IMR-90 (cell line): ENCODE results near the gene DENND1A. TPM values are rescaled to one million over a fixed set of nuclear protein-coding genes. Genes with fewer than 3 reads are reported as not detected.

Experiments used
- ATAC-seq: fragments of 200-7000 bp; cut with Tn5 transposase; 2 replicates; pipeline ENCODE4 v1.9.1; 2020; ENCODE audit warnings: low read depth, mild to moderate bottlenecking, moderate library complexity
- BruUV-seq: library from RNA; stranded (reverse); fragments of 400-500 nt; replicated peaks from 2 replicates; lab custom pipeline; 2021; lab: Mats Ljungman, UMichigan
- CTCF ChIA-PET: fragments of 300-600 bp; formaldehyde crosslinking; extraction: SDS; loops from one replicate; lab custom pipeline; 2021; ENCODE audit warnings: antibody characterized with exemption; lab: Yijun Ruan, JAX
- POLR2A ChIA-PET: fragments of 300-600 bp; sonication (Branson Sonifier 250); formaldehyde crosslinking; loops from one replicate; lab custom pipeline; 2022; ENCODE audit warnings: antibody characterized with exemption; ENCODE audit not compliant: unreplicated experiment; lab: Charles Lee
- DNase-seq: peaks from one replicate; pipeline ENCODE4 v3.0.0; 2013
- H2AFZ ChIP-seq: replicated peaks from 2 replicates; pipeline ENCODE3; 2013; ENCODE audit warnings: low read length, mild to moderate bottlenecking; ENCODE audit not compliant: poor library complexity
- H2AK5ac ChIP-seq: 2 replicates; pipeline ENCODE4 v1.6.1; 2013; ENCODE audit warnings: low read depth, low read length, inconsistent platforms
- H2AK9ac ChIP-seq: replicated peaks from 2 replicates; pipeline ENCODE3; 2013; ENCODE audit warnings: mild to moderate bottlenecking, low read depth, low read length, moderate library complexity; ENCODE audit not compliant: poor library complexity
- H2BK120ac ChIP-seq: 2 replicates; pipeline ENCODE4 v1.6.1; 2013; ENCODE audit warnings: low read depth, low read length, inconsistent platforms
- H2BK15ac ChIP-seq: 3 replicates; pipeline ENCODE4 v1.6.1; 2013; ENCODE audit warnings: low read depth, low read length, inconsistent platforms
- H2BK20ac ChIP-seq: 2 replicates; pipeline ENCODE4 v1.6.1; 2013; ENCODE audit warnings: low read depth, mild to moderate bottlenecking, inconsistent platforms, low read length, moderate library complexity
- H2BK5ac ChIP-seq: 2 replicates; pipeline ENCODE4 v1.6.1; 2013; ENCODE audit warnings: mild to moderate bottlenecking, low read depth, low read length, inconsistent platforms; ENCODE audit not compliant: poor library complexity, severe bottlenecking
- H3K14ac ChIP-seq: replicated peaks from 2 replicates; pipeline ENCODE4 v1.6.1; 2013; ENCODE audit warnings: low read depth, low read length, inconsistent platforms
- H3K18ac ChIP-seq: 2 replicates; pipeline ENCODE4 v1.6.1; 2013; ENCODE audit warnings: low read depth, low read length, control low read depth
- H3K23ac ChIP-seq: 2 replicates; pipeline ENCODE4 v1.6.1; 2013; ENCODE audit warnings: low read depth, low read length, inconsistent platforms
- H3K27ac ChIP-seq: 2 replicates; pipeline ENCODE4 v1.5.1; 2013; ENCODE audit warnings: mild to moderate bottlenecking, control low read depth, low read length; ENCODE audit not compliant: insufficient read depth
- H3K27me3 ChIP-seq: 2 replicates; pipeline ENCODE4 v1.6.1; 2013; ENCODE audit warnings: low read length; ENCODE audit not compliant: control insufficient read depth, insufficient read depth
- H3K36me3 ChIP-seq: 2 replicates; pipeline ENCODE4 v1.6.1; 2013; ENCODE audit warnings: low read length, mixed read lengths; ENCODE audit not compliant: control insufficient read depth, insufficient read depth
- H3K4ac ChIP-seq: 2 replicates; pipeline ENCODE4 v1.6.1; 2013; ENCODE audit warnings: low read depth, low read length, inconsistent platforms
- H3K4me1 ChIP-seq: 2 replicates; pipeline ENCODE4 v1.6.1; 2013; ENCODE audit warnings: low read length, mixed read lengths; ENCODE audit not compliant: control insufficient read depth, insufficient read depth
- H3K4me2 ChIP-seq: 2 replicates; pipeline ENCODE4 v1.6.1; 2013; ENCODE audit warnings: low read depth, mild to moderate bottlenecking, control low read depth, low read length, moderate library complexity
- H3K4me3 ChIP-seq: 2 replicates; pipeline ENCODE4 v1.5.1; 2013; ENCODE audit warnings: low read depth, mild to moderate bottlenecking, control low read depth, low read length, moderate library complexity; ENCODE audit not compliant: insufficient read depth
- H3K56ac ChIP-seq: 2 replicates; pipeline ENCODE4 v1.6.1; 2013; ENCODE audit warnings: low read length, inconsistent platforms; ENCODE audit not compliant: insufficient read depth; ENCODE audit errors: extremely low read depth
- H3K79me1 ChIP-seq, 2 experiments: 2 replicates each; pipeline ENCODE4 v1.6.1; 2013; ENCODE audit warnings: low read length in 2 of 2, inconsistent platforms in 1 of 2, low read depth in 1 of 2
- H3K9ac ChIP-seq: 2 replicates; pipeline ENCODE4 v1.6.1; 2013; ENCODE audit warnings: low read depth, low read length, control low read depth
- H3K9me1 ChIP-seq: 2 replicates; pipeline ENCODE4 v1.6.1; 2013; ENCODE audit warnings: low read length, inconsistent platforms; ENCODE audit not compliant: insufficient read depth
- H3K9me3 ChIP-seq: 2 replicates; pipeline ENCODE4 v1.6.1; 2013; ENCODE audit warnings: low read length; ENCODE audit not compliant: control insufficient read depth, insufficient read depth
- H4K20me1 ChIP-seq: 2 replicates; pipeline ENCODE4 v1.6.1; 2013; ENCODE audit warnings: low read length, inconsistent platforms; ENCODE audit not compliant: insufficient read depth
- H4K5ac ChIP-seq: 2 replicates; pipeline ENCODE4 v1.6.1; 2013; ENCODE audit warnings: mild to moderate bottlenecking, low read depth, low read length, control low read depth
- H4K8ac ChIP-seq, 2 experiments: 2 replicates each; pipeline ENCODE4 v1.6.1; 2013; ENCODE audit warnings: low read depth in 2 of 2, low read length in 2 of 2, control low read depth in 1 of 2, inconsistent platforms in 1 of 2
- H4K91ac ChIP-seq: 2 replicates; pipeline ENCODE4 v1.6.1; 2013; ENCODE audit warnings: low read depth, low read length, inconsistent platforms; ENCODE audit not compliant: insufficient read depth
- CHD1 ChIP-seq: IDR thresholded peaks from 2 replicates; pipeline ENCODE4 v1.6.1; 2012; ENCODE audit warnings: low read depth, low read length, improper control_type of control experiment
- FOS ChIP-seq: fragments of 150-350 bp; IDR thresholded peaks from 2 replicates; pipeline ENCODE4 v1.6.1; 2016; ENCODE audit warnings: low read depth, low read length
- MAFK ChIP-seq: IDR thresholded peaks from 2 replicates; pipeline ENCODE4 v1.6.1; 2012; ENCODE audit warnings: low read depth, low read length, improper control_type of control experiment
- MAZ ChIP-seq: IDR thresholded peaks from 2 replicates; pipeline ENCODE4 v1.6.1; 2012; ENCODE audit warnings: low read depth, mild to moderate bottlenecking, low read length, improper control_type of control experiment, moderate library complexity, borderline replicate concordance
- MXI1 ChIP-seq: IDR thresholded peaks from 2 replicates; pipeline ENCODE4 v1.6.1; 2012; ENCODE audit warnings: low read depth, mild to moderate bottlenecking, low read length, moderate library complexity, borderline replicate concordance
- NFE2L2 ChIP-seq: fragments of 150-350 bp; IDR thresholded peaks from 2 replicates; pipeline ENCODE4 v1.6.1; 2016; ENCODE audit warnings: low read depth, mild to moderate bottlenecking, low read length
- POLR2A ChIP-seq: IDR thresholded peaks from 2 replicates; pipeline ENCODE4 v1.6.1; 2012; ENCODE audit warnings: mild to moderate bottlenecking, low read depth, low read length
- RAD21 ChIP-seq: IDR thresholded peaks from 2 replicates; pipeline ENCODE4 v1.6.1; 2012; ENCODE audit warnings: low read length, improper control_type of control experiment
- RCOR1 ChIP-seq: IDR thresholded peaks from 2 replicates; pipeline ENCODE4 v1.6.1; 2012; ENCODE audit warnings: mild to moderate bottlenecking, low read length, improper control_type of control experiment; ENCODE audit not compliant: insufficient replicate concordance
- RFX5 ChIP-seq: IDR thresholded peaks from 2 replicates; pipeline ENCODE4 v1.8.0; 2012; ENCODE audit warnings: low read depth, mild to moderate bottlenecking, low read length, moderate library complexity
- WGBS, 2 experiments: methylation state at CpG; one replicate each; pipeline versions ENCODE4 v1.1.5 to v1.1.7; 2013; ENCODE audit warnings: missing lambda C conversion rate in 2 of 2; ENCODE audit not compliant: insufficient read length in 1 of 2; ENCODE audit errors: extremely low coverage in 2 of 2; 5-methylcytosine and 5-hydroxymethylcytosine counted together
- dilution Hi-C: fragments of 300-500 bp; cut with HindIII; formaldehyde crosslinking; loops from one replicate; pipeline ENCODE4 v1.14.3; 2018; ENCODE audit warnings: low sequenced_read_pairs; ENCODE audit not compliant: unreplicated experiment
- in situ Hi-C: fragments of 300-500 bp; cut with MboI; formaldehyde crosslinking; loops from 3 replicates; pipeline ENCODE4 v1.14.3; 2019; ENCODE audit warnings: low sequenced_read_pairs, inconsistent platforms, mixed read lengths
- intact Hi-C: fragments of 100-400 bp; cut with micrococcal nuclease; formaldehyde crosslinking; loops from 2 replicates; pipeline ENCODE4 v1.10.0; 2022
- polyA plus RNA-seq, 3 experiments: library from polyadenylated mRNA; depleted of rRNA; stranded (reverse); fragments of >200 nt; gene quantifications; 2 replicates each; pipeline ENCODE4 v1.2.3, GENCODE V29; 2012; ENCODE audit warnings: low replicate concordance in 1 of 3
- total RNA-seq: library from RNA; depleted of rRNA; stranded (reverse); fragments of >200 nt; gene quantifications from 2 replicates; pipeline ENCODE4 v1.2.3, GENCODE V29; 2012
- TF ChIP-seq, protein P1 (sequence below): conservative IDR thresholded peaks from 2 replicates; pipeline ENCODE4 v1.5.1; 2012; ENCODE audit warnings: mild to moderate bottlenecking, low read depth, low read length, improper control_type of control experiment
- TF ChIP-seq, protein P2 (sequence below): fragments of 150-350 bp; IDR thresholded peaks from 2 replicates; pipeline ENCODE4 v1.6.1; 2017; ENCODE audit warnings: mild to moderate bottlenecking, antibody characterized with exemption, low read length, low read depth

Gene DENND1A
- total and polyA plus RNA-seq, 2 of the 4 experiments (the other 2 are of a cell fraction): 21.4 to 27.6 TPM

- in situ Hi-C loops: no loop called here
- no peak overlapping the region for H2AK9ac ChIP-seq
- H4K20me1 ChIP-seq: peaks cover 3% of the 10 kb centered on the region; the same call in 1 of the 2 replicates
- no peak overlapping the region for H2AFZ ChIP-seq
- no peak overlapping the region for H2BK5ac ChIP-seq
- no peak overlapping the region for H3K4me3 ChIP-seq
- H3K9ac ChIP-seq: no peak overlapping the region
- dilution Hi-C loops: no loop called here
- ATAC-seq (no peak), DNase-seq (no peak)
- WGBS, 2 experiments: no CpG with 5 or more reads among the region's 2 CpGs
- H2BK15ac ChIP-seq: no peak overlapping the region
- BruUV-seq: no TSS peak
- H3K9me3 ChIP-seq: no peaks in the 10 kb centered on the region
- TF ChIP-seq MAFK (no peak), POLR2A (no peak), MAZ (no peak), RCOR1 (no peak), CHD1 (no peak), NFE2L2 (no peak), FOS (no peak), RFX5 (no peak), RAD21 (no peak), MXI1 (no peak)
- TF ChIP-seq, protein P1, sequence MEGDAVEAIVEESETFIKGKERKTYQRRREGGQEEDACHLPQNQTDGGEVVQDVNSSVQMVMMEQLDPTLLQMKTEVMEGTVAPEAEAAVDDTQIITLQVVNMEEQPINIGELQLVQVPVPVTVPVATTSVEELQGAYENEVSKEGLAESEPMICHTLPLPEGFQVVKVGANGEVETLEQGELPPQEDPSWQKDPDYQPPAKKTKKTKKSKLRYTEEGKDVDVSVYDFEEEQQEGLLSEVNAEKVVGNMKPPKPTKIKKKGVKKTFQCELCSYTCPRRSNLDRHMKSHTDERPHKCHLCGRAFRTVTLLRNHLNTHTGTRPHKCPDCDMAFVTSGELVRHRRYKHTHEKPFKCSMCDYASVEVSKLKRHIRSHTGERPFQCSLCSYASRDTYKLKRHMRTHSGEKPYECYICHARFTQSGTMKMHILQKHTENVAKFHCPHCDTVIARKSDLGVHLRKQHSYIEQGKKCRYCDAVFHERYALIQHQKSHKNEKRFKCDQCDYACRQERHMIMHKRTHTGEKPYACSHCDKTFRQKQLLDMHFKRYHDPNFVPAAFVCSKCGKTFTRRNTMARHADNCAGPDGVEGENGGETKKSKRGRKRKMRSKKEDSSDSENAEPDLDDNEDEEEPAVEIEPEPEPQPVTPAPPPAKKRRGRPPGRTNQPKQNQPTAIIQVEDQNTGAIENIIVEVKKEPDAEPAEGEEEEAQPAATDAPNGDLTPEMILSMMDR: no peak
- TF ChIP-seq, protein P2, sequence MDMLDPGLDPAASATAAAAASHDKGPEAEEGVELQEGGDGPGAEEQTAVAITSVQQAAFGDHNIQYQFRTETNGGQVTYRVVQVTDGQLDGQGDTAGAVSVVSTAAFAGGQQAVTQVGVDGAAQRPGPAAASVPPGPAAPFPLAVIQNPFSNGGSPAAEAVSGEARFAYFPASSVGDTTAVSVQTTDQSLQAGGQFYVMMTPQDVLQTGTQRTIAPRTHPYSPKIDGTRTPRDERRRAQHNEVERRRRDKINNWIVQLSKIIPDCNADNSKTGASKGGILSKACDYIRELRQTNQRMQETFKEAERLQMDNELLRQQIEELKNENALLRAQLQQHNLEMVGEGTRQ: no peak
- H3K14ac ChIP-seq: no peak overlapping the region
- H3K9me1 ChIP-seq: peaks cover 3% of the 10 kb centered on the region
- intact Hi-C loops: no loop called here
- H3K18ac ChIP-seq: no peak overlapping the region
- H2BK20ac ChIP-seq: no peak overlapping the region
- H4K91ac ChIP-seq: no peak overlapping the region
- H3K27me3 ChIP-seq: no peaks in the 10 kb centered on the region
- ChIA-PET CTCF (no interaction called here), POLR2A (no interaction called here)
- peaks cover 5% of the 10 kb centered on the region; the same call in 1 of the 2 replicates for H3K4me1 ChIP-seq
- H3K4ac ChIP-seq: no peak overlapping the region
- H3K36me3 ChIP-seq: no peaks in the 10 kb centered on the region
- no peak overlapping the region for H3K56ac ChIP-seq
- H3K23ac ChIP-seq: no peak overlapping the region
- H2AK5ac ChIP-seq: no peak overlapping the region
- H3K79me1 ChIP-seq: peaks cover 0 to 6% of the 10 kb centered on the region in 2 experiments; a peak in 3 of 4 replicates
- H3K4me2 ChIP-seq: no peak overlapping the region
- no peak overlapping the region for H4K5ac ChIP-seq
- H3K27ac ChIP-seq: no peak overlapping the region
- H4K8ac ChIP-seq: no peak overlapping the region
- H2BK120ac ChIP-seq: no peak overlapping the region
Measured at GRCh38 chr9:123745451-123745850, 184.5 kb downstream of the DENND1A start.
